Embryonic facial prominence (tissue), 1 donor: ENCODE measurements around the gene DSG2.
"Not testable (repeated sequence)": the region's sequence is repeated elsewhere in the genome, so short reads cannot be mapped to it uniquely, and the experiment has no call there.

ENCODE experiments used
- DNase-seq: peaks from one replicate; pipeline ENCODE4 v3.0.0-alpha.2; 2016; ENCODE audit errors: extremely low spot score

Gene DSG2

GRCh38 chr18:31500051-31500688 is 2.2 kb downstream of the DSG2 start:
- no peak for DNase-seq

DNA sequence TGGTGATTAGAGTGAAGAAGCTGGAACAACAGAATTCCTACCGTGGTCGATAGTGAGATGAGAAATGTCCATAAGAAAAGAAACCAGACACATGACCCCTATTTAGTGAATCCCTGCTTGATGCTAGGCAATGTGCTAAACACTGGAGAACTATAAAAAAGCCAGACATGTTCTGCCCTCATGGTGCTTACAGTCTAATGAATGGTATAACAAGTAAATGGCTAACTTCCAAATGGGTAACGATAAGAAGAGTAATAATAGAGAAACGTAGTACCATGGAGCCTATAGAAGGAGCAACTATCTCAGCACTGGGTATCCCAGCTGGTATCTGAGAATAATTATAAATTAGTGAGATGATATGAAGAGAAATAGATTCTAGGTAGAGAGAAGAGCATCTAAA is 5.0 kb downstream of the DSG2 start:
- DNase-seq = no peak

DNA sequence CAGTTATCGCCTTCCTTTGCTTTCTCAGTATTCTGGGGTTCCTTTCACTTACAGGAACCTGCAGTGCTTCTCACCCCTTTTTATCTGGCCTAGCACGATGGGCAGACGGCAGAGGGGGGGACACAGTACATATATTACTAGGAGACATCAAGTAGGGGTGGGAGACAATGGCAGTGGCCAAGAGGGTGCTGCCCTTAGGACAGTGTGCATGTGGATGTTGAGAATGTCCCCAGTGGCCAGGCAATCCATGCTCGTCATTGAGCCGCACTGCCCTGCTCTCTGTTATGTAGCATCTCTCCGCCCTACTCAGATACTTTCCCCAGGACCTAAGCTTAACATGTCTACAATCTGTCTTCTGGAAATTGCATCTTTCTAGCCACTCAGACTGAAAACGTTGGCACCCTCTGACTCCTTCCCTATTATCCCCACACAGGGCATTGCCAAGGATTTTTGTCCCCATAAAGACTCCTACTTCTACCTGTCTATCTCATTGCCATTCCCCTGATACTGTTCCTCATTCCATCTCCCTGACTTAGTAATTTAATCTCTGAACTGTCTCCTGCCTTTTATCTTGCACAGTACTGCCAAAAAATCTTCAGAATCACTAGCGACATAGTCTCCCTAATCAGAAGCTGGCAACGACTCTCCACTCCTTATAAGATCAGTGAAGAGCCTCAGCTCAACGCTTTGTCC is 6.6 kb downstream of the DSG2 start:
- DNase-seq = no peak

- DNase-seq = no peak
Measured at GRCh38 chr18:31505156-31505555, 7.2 kb downstream of the DSG2 start.

DNA sequence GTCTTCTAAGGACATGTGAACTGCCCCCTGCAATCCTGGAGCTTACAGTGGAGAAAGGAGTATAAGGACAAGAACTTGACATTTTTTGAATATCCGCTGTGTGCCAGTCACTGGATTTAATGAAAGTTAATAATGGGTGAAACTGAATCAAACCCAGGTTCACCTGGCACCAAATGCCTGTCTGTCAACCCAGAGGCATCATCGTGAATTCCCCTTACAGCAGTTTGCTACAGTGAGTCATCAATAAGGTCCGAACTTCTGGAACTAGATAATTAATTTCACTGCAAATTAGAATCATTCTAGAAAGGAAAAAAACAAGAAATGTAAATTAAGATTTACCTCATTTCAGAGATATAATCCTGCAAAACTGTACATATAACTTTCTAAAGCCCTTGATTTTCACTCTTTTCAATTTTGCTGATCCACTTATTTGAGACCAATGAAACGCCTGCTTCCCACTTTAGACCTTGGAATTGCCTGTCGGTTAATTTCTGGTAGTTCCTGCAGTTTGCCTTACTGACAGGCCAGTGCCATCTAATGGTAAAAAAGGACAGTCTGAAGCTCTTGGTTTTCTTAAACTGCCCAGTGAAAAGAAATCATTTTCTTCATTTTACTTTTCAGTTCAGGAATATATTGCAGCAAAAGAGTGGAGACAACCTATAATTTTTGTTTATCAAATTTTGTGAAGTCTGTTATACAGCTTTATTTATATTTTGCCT is 8.2 kb downstream of the DSG2 start:
- DNase-seq = no peak

DNA sequence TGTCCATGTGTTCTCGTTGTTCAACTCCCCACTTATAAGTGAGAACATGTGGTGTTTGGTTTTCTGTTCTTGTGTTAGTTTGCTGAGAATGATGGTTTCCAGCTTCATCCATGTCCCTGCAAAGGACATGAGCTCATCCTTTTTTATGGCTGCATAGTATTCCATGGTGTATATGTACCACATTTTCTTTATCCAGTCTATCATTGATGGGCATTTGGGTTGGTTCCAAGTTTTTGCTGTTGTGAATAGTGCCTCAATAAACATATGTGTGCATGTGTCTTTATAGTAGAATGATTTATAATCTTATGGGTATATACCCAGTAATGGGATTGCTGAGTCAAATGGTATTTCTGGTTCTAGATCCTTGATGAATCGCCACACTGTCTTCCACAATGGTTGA is 9.1 kb downstream of the DSG2 start:
- not testable (repeated sequence) for DNase-seq

DNA sequence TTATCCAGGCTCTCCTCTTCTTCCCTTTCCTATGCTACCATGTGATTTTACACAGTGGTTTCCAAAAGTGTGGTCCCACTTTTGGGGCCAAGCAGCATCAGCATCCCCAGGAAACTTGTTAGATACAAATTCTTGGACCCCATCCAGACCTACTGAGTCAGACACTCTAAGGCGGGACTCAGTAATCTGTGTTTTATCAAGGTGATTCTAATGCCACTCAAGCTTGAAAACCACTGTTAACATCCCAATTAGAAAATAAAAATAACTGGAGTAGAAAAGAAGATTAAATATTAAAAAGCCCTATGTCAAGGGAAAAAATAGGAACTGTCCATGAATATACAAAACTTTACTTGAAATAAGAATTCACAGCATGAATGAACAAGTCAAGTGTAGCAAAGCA is 10.8 kb downstream of the DSG2 start:
- no peak for DNase-seq

GRCh38 chr18:31509571-31509970 is 11.6 kb downstream of the DSG2 start:
- no peak for DNase-seq

DNA sequence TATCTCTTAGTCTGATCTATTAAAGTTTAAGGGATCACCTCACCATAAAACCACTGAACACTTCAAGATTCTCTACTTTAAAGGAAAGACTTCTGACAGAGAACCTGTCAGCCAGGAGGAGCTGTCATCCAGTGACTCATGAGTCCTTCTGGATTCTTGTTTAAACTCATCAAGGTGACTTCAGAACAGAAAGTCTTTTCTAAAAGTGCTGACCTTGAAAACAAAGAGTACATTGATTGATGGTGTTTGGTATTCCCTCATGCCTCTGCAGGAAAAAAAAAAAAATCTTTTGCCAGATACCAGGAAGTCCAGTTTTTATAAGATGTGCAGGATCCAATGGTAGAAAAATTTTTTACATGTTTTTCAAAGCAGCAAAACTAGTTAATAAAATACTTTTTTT is 12.3 kb downstream of the DSG2 start:
- DNase-seq = no peak

DNA sequence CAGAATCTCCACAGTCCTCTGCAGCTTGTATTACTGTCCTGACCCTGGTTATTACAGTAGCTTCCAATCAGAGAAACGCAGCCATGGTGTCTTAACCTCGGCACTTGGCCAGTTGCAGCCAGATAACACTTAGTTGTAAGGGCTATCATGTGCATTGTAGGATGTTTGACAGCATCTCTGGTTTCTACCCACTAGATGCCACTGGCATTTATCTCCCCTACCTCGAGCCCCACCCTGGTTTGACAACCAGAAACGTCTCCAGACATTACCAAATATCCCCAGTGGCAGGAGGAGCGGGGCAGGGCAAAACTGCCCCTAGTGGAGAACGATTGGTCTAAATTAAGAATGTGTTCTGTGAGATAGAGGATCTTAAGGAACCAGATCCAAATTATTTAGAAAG is 13.1 kb downstream of the DSG2 start:
- no peak for DNase-seq

- DNase-seq = no peak
Measured at GRCh38 chr18:31512203-31512764, 14.3 kb downstream of the DSG2 start.

DNA sequence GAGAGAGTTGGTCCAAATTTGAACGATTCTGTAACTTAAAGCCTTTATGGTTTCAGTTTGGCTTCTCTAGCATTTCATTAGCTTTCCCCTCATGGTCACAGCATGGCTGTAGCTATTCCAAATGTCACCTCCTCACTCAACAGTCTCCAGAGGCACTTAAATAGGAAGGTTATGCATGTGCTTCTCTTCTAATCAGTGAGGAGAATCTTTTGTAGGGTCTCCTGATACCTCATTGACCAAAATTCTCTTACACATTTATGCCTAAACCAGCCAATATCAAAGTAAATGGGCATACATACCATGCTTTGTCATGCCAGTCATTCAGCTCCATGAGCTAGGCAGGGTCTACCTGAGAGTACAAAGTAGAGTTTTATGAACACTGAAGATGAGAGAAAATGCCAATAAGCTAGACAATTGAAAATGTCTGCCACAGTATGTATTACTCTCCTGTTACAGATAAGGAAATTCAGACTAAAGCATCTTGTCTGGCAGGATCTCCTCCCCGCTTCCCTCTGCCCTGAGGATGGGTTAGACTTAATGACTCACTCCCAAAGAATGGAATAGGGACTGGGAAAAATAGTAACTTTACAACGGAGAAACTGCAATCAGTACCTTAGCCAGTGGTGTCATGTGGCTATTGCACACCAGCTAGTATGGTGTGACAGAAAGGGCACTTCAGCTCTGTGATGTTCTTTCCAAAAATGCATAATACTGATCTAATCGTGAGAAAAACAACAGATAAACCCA is 15.4 kb downstream of the DSG2 start:
- no peak for DNase-seq

DNA sequence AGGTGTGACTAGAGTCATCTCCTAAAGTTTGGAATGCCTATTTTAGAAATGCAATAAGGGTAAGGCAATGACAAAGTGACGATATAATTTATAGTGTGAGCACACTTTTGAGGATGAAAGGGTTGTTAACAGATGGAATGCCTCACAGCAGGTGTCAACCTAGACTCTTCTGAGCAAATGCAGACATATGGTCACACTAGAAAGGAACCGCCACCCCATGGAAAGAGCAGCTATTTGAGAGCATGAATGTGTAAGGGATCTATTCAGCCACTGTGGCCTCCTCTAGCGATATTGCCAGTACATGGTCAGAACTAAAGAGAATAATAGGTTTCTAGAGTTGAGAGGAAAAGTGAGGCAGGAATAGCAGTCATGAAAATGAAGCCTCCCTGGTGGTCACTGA is 18.5 kb downstream of the DSG2 start:
- DNase-seq = no peak

DNA sequence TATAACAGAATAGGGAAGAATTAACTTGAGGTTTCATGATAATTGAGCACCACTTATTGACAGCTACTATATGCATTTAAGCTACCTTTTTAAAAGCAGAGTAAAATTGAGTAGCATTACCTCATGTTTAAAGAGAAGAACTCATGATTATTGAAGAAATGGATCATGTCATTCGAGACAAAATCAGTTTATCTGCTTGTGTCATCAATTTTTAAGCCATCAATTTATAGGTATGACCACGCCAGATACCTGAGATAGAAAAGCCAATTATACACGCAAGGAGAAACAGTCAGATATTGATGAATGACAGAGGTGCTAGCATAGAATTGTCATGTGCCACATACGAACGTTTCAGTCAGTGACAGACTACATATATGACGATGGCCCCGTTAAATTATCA is 28.4 kb downstream of the DSG2 start:
- DNase-seq = no peak

- DNase-seq = no peak
Measured at GRCh38 chr18:31533236-31533635, 35.3 kb downstream of the DSG2 start.

DNA sequence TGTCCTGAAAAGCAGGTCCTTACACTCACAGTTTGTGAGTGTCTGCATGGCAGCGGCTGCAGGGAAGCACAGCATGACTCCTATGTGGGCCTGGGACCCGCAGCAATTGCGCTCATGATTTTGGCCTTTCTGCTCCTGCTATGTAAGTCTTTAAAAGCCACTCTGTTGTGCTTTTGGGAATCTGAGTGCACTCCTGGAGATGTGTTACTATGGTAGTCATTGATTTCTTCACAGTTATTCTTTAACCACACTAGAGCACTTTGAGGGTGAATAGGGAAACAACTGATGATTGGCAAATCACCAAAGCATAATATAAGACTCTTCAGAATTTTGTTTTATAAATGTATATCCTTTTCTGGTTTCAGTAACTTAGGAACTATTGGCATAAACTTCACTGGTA is 40.9 kb downstream of the DSG2 start:
- DNase-seq = no peak

DNA sequence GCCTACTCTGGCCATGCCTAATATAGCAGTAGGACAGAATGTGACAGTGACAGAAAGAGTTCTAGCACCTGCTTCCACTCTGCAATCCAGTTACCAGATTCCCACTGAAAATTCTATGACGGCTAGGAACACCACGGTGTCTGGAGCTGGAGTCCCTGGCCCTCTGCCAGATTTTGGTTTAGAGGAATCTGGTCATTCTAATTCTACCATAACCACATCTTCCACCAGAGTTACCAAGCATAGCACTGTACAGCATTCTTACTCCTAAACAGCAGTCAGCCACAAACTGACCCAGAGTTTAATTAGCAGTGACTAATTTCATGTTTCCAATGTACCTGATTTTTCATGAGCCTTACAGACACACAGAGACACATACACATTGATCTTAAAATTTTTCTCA is 48.5 kb downstream of the DSG2 start:
- no peak for DNase-seq

GRCh38 chr18:31548853-31549252 is 50.9 kb downstream of the DSG2 start:
- no peak for DNase-seq

- DNase-seq = no peak
Measured at GRCh38 chr18:31549416-31549815, 51.4 kb downstream of the DSG2 start.

DNA sequence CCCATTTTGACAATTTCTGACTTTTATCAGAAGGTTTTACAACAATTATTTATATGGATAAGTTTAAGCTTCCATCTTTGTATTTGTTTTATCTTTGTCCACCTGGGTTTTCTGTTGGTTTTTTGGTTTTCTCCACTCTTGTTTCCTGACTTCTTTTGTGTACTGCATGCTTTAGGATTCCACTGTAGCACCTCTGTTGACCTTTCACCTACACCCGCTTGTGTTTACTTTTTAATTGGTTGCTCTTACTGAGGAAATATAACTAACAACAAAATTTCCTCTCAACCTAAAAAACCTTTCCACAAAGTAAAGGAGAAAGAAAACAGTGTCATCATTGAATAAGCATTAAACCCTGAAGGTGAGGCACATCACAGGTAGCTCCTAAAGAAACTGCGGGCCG is 53.9 kb downstream of the DSG2 start:
- no peak for DNase-seq

- DNase-seq = no peak
Measured at GRCh38 chr18:31553800-31554199, 55.8 kb downstream of the DSG2 start.

DNA sequence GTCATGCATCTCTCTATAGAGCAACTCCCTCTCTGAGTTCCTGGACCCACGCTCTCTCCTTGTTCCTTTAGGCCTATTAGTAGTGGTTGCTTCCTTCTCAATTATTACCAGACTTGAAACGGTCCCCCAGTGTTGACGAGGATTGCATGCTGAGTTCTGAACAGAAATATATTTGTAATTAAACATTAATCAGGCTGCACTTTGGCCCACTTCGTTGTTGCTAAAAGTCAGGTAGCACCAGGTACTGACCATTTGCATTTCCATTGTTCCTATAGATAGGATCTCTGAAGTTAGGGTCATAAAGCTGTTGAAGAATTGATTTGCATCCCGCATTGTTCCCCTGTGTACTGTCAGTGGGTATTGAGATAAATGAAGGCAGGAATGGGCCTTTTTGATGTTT is 56.8 kb downstream of the DSG2 start:
- DNase-seq = no peak
